NCI-H2081 (cell line): ENCODE data around the gene DRAM1.
"Not testable (repeated sequence)": the region's sequence is repeated elsewhere in the genome, so short reads cannot be mapped to it uniquely, and the experiment has no call there.

ENCODE experiments used
- DNase-seq, 2 experiments: peaks; one replicate each; lab custom pipeline; 2025; lab: John Stamatoyannopoulos, UW

DRAM1 gene

DNA sequence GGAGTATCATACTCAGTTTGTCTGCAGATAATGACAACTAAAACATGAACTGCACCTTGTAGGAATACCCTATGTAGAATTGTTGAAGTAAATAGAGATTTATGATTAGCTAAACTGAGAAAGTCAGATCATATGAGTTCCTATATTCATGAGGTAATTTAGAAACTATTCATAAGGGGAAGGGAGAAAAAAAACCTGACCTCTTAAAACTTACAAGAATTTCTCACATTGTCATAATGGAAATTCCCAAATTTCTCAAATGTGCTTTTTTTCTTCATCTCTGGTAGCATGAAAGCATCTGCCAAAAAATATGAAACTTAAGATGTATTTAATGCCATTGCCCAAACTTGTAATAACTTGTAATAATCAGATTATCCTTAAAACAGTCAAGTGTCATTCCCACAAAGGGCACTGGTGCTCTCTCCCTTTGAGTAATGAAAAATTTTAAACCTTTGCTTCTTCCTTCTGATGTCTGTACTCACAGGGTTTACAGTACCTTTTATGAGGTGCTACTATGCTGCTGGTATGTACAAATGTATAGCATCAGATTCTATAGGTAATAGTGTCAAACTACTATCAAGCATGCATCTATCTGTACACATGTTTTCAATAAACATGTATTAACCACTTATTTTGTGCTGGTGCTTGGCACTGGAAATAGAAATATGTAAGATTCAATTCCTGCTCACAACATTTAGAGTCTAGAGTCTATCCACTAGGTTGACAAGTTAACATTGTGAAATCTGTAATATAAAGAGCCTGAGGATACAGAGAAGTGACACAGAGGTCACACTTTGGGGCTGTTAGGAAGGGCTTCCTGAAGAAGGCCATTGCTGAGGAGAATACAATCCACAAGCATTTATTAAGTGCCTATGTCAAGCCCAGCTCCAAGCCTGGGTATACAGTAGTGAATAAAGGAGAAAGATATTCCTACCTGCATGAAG is 17.4 kb upstream of the DRAM1 start:
- DNase-seq, result no peak

DNA sequence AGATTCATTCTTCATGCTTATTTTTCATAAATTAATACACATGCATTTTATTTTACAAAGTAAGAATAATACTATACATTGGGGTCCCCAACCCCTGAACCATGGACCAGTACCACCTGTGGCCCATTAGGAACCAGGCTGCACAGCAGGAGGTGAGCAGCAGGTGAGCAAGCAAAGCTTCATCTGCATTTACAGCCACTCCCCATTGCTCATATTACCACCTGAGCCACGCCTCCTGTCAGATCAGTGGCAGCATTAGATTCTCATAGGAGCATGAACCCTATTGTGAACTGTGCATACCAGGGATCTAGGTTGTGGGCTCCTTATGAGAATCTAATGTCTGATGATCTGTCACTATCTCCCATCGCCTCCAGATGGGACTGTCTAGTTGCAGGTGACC is 15.7 kb upstream of the DRAM1 start:
- peak in 1 of 2 experiments; percentile 17 for DNase-seq

DNA sequence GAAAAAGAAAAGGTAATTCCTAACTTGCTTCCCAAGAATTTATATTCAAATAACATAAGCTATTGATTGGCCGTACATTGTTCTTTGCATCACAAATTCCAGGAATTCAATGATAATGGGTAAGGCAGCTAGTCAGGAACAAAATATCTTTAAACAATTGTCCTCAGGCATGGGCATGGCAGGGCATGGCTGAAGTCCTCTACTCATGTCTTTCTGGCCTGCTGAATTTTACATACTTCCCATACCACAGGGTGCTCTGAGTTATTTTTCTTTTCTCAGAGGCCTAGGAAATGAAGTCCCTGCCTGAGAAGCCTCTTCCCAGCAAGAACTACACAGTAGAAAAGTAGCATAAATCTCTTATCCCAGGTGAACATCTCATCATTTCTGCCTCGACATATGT is 15.1 kb upstream of the DRAM1 start:
- no peak for DNase-seq

- no peak for DNase-seq
Observed at GRCh38 chr12:101863981-101864380, 13.4 kb upstream of the DRAM1 start.

DNA sequence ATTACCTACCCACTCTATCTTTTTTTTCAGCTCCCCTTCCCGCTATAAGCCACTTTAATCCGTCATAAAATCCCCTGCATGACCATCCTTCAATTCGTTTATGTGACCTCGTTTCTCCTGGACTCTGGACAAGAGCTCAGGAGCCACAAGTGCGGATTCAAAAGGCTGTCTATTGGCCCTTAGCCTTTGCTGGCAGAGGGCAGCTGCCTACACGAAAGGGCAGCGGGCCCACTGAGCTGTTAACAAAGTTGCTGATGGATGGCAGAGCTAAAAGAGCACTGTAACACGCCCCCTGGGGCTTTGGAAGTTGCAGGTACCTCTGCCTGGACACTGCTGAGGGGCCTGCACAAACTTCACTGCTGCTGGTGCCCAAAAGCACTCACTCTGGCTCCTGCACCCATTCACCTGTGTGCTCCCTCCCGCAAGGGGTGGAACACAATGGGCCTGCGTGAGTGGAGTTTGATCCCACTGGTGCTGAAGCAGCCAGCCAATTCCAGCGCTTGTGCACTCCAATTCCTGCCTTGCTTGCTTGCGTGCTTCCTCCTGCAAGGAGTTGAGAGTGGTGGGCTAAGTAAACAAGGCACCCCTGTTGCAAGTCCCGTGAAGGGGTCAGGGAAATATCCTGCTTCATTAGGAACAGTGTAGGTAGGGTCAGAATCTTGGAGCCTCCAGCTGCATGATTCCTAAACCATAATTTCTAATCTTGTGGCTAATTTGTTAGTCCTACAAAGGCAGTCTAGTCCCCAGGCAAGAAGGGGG is 10.6 kb upstream of the DRAM1 start:
- no peak for DNase-seq

DNA sequence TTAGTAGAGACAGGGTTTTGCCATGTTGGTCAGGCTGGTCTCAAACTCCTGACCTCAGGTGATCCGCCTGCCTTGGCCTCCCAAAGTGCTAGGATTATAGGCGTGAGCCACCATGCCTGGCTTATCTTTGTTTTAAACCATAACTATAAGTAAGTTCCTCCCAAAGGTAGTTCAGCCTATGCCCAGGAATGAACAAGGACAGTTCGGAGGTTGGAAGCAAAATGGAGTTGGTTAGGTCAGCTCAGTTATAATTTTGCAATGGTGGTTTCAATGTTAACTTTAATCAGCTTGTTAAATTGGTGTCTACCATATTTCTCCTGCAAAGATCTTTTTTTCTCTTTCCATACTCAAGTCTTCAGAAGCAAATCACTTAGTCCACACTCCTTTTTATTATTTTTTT is 9.8 kb upstream of the DRAM1 start:
- not testable (repeated sequence) for DNase-seq

DNA sequence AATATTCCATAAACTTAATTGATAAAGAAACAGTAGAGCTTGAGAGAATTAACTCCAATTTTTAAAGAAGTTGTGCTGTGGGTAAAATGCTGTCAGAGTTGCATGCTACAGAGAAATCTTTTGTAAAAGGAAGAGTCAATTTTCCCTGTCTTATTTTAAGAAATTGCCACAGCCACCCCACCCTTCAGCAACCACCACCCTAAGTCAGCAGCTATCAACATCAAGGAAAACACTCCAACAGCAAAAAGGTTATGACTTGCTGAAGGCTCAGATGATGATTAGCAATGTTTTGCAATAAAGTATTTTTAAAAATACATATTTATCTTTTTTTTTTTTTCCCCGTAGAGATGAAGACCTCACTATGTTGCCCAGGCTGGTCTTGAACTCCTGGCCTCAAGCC is 6.5 kb upstream of the DRAM1 start:
- no peak for DNase-seq

DNA sequence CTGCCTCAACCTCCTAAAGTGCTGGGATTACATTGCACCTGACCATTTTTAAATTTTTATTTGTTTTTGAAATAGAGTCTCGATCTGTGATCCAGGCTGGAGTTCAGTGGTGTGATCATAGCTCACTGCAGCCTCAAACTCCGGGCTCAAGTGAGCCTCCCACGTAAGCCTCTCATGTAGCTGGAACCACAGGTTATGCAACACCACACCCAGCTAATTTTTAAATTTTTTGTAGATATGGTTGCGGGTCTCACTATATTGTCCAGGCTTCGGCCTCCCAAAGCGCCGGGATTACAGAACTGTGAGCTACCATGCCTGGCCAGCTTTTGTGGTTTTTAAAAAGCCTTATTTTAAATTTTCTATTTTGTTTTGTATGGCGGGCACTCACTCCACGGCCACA is 2.2 kb upstream of the DRAM1 start:
- no peak for DNase-seq

GRCh38 chr12:101876322-101876860 is 989 bp upstream of the DRAM1 start:
- DNase-seq, result no peak

GRCh38 chr12:101877806-101878242 is 444 bp downstream of the DRAM1 start:
- DNase-seq, result no peak

DNA sequence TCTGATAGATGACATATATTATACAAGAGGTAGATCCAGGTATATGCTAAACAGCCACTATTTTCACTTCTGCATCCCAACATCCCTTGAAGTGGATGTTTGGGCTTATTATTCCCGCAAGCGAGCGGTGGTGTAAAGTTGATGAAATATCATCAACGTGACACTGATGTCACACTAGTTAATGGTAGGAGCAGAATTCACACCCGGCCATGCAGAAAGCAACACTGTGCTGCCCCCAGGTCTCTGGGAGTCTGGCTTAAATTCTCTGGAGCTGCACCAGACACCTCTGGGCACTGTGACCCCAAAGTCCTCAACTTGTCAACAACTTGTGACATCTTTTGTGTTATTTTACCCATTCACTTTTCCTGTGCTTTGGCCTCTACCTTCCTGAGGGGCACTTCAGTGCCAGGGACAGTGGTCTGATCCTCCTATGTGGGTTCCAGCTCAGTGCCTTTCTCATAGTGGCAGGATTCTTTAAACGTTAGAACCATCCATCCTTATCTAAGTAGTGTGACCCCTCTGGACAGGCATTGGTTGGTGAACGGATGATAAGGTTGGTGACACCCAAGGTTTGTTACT is 952 bp downstream of the DRAM1 start:
- no peak for DNase-seq

- DNase-seq, result no peak
Observed at GRCh38 chr12:101880769-101881168, 3.4 kb downstream of the DRAM1 start.

DNA sequence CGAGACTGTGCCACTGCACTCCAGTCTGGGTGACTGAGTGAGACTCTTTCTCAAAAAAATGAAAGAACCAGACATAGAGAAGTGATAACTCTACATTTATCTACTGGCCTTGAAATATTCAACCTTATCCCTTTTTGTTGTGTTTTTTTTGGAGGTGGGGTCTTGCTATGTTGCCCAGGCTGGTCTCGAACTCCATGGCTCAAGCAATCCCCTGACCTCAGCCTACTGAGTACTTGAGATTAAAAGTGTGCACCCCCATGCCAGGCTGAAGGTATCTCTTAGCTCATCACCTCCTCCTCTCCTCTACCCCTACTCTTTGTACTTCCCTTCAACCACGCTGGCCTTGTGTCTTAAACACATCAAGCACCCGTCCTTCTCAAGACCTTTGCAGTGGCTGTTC is 3.8 kb downstream of the DRAM1 start:
- no peak for DNase-seq

DNA sequence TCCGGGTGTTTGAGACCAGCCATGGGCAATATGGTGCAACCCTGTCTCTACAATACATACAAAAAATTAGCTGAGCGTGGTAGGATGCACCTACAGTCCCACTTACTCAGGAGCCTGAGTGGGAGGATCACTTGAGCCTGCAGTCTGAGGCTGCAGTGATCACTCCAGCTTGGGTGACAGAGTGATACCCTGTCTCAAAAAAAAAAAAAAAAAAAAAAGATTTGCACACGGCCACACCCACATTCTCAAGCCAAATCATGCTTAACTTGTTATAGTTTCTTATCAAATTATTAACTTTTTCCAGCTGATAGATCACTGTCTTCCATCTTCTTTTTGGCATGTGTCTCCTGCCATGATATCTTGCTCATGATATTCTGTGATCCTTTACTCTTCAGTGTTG is 6.8 kb downstream of the DRAM1 start:
- DNase-seq, result no peak

GRCh38 chr12:101884781-101885340 is 7.5 kb downstream of the DRAM1 start:
- DNase-seq, result not testable (repeated sequence)

DNA sequence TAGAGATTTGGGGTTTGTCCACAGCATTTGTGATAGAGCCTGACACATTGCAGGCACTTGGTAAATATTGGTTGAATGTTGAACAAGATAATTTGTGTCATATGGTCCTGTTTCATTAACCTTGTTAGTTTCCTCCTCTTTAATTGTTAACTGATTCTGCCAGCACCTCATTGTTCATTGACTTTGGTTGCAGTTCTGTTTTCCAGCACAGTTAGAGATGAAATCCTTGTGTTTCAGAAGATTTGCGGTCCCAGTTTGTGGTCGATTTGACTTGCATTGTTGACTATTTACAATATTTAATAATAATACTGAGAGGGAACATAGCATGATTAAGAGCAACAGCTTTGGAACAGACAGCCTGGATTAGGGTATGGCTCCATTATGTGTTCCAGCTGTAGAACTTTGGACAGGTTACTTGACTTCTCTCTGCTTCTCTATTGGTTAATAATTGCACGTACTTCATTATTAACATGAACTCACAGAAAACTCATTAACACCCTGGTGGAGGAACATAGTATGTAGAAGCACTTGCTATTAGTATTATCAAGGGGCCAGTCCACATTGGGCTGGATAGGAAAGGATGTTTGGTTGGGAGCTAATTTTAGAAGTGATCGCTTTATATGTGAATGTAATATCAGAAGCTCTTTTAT is 8.7 kb downstream of the DRAM1 start:
- DNase-seq, result no peak

GRCh38 chr12:101889211-101889752 is 11.9 kb downstream of the DRAM1 start:
- DNase-seq, result no peak

- DNase-seq, result peak in 1 of 2 experiments; percentile 3
Observed at GRCh38 chr12:101891462-101891971, 14.1 kb downstream of the DRAM1 start.

DNA sequence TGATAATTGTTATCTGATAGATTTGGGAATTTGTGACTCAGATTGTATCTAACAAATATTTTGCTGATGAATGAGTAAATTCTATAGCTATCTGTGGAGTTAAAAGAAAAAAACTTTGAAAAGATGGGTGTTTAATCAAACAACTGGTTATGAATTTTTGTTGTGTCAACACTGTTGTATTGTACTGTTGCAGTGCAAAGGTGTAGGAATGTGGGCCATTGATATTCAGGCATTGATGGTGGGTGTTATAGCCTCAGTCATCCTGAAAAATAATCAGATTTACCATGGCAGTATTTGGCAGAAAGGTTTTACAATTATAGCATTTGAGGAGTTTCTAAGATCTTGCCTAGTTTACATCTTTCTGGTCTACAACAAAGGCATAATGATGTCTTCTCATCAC is 15.4 kb downstream of the DRAM1 start:
- DNase-seq, result no peak

GRCh38 chr12:101901777-101902176 is 24.4 kb downstream of the DRAM1 start:
- DNase-seq, result no peak

GRCh38 chr12:101902641-101903040 is 25.3 kb downstream of the DRAM1 start:
- no peak for DNase-seq
